Ecto neural progenitor cell (in vitro differentiated cells): Measurements from ENCODE around the gene DRC1.

Experiments
- DNase-seq: peaks from one replicate; pipeline ENCODE4 v3.0.0-alpha.2; 2018; ENCODE audit warnings: low spot score

The DRC1 gene

DNA sequence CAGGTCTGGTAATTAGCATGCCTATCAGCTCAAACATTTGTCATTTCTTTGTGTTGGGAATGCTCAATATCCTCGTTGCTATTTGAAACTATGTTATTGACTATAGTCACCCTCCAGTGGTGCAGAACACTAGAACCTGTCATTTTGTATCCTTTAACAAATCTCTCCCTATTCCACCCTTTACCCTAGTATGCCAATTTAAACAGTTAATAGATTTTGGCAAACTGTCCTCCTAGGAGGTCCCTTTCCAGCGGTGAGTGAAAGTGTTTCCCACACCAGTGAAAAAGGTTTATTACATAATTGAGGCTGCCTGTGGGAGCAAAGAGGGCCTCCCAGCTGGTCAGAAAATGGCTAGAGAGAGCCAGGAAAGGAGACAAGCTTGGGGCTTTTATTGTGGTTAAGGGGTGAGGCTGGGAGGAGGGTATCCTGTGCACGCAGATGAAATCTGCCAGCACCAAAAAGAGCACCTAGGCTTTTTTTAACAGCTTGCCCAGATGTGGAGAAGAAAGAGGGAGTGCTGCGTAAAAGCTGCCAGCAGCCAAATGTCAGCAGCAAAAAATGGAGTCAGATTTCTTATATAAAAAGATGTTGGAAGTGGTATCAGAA lies 1.8 kb upstream of the DRC1 start:
- DNase-seq: no peak

GRCh38 chr2:26400723-26401122 lies 997 bp upstream of the DRC1 start:
- no peak for DNase-seq

- DNase-seq: no peak
Measured at GRCh38 chr2:26407526-26407925, 5.8 kb downstream of the DRC1 start.

- DNase-seq: no peak
Measured at GRCh38 chr2:26409785-26410184, 8.1 kb downstream of the DRC1 start.

GRCh38 chr2:26410764-26411243 lies 9.1 kb downstream of the DRC1 start:
- DNase-seq: no peak

- no peak for DNase-seq
Measured at GRCh38 chr2:26411419-26411818, 9.7 kb downstream of the DRC1 start.

- no peak for DNase-seq
Measured at GRCh38 chr2:26412091-26412673, 10.5 kb downstream of the DRC1 start.

GRCh38 chr2:26414311-26414710 lies 12.6 kb downstream of the DRC1 start:
- no peak for DNase-seq

GRCh38 chr2:26421961-26422360 lies 20.2 kb downstream of the DRC1 start:
- DNase-seq: no peak

DNA sequence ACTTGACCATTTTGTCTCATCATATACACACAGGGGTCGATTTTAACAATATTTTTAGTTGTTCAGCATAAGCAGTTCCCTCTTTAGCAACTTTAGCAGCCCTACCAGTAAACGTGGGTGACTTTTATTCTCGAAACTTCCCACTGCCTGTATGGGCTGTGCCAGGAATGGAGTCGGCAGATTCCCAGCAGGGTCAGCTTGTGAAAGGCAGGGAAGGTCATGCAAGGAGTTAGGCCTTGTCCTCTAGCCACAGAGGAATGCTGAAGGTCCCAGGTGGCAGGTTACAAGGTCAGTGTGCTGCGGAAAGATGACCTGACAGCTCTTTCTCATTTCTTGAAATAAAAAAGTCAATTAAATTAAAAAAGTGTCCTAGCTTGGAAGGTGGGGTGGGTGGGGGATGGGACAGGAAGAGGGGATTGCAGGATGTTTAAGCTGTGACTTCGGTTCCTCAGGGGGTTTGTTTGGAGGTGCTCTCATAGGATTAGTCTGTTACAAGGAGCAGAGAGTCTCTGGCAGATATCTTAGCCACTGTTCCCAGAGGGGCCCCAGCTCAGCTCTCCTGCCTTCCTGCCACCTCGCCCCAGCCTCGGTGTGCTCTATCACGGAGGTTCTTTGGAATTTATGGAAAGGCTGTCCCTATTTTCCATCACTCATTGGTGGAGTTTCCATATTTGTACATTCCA lies 21.4 kb downstream of the DRC1 start:
- no peak for DNase-seq

GRCh38 chr2:26423750-26424149 lies 22.0 kb downstream of the DRC1 start:
- no peak for DNase-seq

- no peak for DNase-seq
Measured at GRCh38 chr2:26424221-26424620, 22.5 kb downstream of the DRC1 start.

DNA sequence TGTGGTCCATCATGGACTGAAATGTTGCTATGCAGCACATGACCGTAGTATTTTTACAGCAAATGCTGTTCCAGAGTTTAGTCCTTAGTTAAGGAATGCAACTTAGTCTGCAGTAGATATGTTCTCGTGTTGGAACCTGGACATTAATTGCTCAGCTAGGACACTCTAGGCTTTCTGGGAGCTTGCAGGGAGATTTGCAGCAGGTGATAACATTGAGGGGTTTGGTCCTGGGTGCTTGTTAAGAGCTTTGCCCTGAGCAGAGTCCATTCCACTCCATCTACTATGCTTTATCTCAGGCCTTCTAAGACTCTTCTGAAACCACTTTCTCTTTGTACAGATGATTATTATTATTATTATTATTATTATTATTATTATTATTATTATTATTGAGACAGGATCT lies 27.1 kb downstream of the DRC1 start:
- no peak for DNase-seq

DNA sequence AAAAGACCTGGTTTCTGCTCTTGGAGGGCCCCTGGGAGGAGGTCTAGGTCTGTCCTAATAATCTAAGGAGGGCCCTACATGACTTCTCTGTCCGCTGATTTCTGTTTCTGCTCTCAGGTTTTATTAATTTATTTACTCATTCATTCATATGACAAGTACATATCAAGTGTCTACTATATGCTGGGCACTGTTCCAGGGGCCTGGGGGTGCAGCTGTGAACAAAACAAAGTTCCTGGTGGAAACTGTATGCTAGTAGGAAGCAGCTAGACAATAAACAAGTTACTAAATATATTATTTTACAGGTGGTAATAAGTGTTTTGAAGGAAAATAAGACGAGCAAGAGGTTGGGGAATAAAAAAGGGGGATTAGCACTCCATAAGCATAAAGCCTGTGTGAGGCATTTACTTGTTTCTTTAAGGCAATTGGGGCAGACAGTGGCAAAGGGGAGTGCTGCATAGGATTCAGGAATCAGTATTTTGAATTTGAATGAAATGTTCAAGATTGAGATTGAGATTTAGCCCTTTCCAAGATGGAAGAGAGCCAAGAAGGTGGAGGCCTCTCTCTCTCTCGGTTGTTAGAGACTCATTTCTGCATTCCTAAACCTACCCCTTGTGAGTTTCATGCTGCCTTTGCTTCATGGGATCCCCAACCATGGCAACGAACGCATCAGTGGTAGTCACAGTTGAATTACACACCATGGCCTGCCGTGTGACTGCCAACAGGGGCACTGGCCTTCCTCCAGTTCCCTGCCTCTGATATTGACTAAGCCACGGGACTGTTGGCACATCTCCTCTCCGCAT lies 28.3 kb downstream of the DRC1 start:
- DNase-seq: no peak

- DNase-seq: no peak
Measured at GRCh38 chr2:26430826-26431225, 29.1 kb downstream of the DRC1 start.

DNA sequence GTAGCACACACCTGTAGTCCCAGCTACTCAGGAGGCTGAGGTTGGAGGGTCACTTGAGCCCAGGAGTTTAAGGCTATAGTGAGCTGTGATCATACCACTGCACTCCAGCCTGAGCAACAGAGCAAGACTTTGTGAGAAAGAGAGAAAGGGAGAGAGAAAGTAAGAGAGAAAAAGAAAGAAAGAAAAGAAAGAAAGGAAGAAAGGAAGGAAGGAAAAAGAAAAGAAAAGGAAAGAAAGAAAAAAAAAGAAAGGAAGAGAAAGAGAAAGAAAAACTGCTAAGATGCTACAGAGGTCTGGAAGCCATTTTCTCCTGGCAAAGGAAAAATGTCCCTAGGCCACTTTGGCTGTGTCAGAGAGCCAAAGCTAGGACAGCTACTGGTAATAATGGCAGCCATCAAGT lies 30.6 kb downstream of the DRC1 start:
- no peak for DNase-seq

GRCh38 chr2:26432859-26433258 lies 31.1 kb downstream of the DRC1 start:
- no peak for DNase-seq

GRCh38 chr2:26435106-26435505 lies 33.4 kb downstream of the DRC1 start:
- no peak for DNase-seq

DNA sequence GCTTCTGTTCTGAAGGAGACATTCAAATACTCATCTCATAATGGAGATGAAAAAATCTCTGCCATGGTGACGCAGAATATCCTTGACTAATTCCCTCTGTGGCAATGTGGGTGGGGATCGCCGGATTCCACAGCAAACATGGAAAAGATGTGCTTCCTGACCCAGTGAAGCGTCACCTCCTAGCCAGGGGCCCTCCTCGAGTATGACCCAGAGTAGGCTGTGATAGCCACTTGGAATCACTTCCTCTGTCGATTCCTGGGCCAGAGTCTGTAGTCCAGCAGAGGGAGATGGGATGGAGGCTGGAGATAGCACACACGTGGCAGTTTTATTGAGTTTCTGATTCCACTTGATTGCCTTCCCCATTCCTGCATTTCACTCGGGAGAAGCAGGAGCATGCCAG lies 36.8 kb downstream of the DRC1 start:
- DNase-seq: no peak

DNA sequence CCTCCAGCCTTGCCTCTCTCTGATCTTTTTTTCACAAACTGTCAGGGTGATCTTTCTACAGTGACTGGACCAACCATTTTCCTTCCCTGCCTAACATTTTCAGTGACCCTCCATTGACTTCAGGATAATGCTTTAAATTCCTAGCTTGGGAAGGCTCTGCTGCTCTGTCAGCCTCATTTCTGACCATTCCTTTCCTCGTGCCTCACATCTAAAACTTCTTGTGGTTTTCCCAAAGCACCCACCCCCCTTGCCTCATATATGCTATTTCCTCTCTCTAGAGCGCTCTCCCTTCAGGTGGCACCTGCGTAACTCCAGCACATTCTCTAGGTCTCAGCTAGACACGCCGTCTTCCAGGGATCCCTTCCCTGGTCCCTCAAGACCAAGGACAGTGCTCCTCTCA lies 37.2 kb downstream of the DRC1 start:
- DNase-seq: no peak

- no peak for DNase-seq
Measured at GRCh38 chr2:26442301-26442700, 40.6 kb downstream of the DRC1 start.

DNA sequence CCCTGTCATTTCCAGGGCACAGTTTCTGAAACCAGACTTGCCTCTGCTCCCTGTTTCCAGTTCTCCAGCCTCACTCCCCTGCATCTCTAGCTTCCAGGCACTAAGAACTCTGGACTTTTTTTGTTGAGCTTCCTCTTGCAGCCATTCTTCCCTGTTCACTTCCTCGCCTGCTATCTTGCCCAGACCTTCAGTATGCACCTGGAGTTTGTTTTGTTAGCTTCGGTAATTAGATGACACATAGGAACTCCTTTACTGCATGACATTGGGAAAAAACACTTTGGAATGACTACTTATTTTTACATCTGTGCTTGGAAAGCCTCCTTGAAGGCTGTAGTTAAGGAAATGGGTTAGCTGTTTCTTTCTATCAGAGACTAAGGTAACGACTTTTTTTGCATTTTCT lies 41.0 kb downstream of the DRC1 start:
- DNase-seq: no peak

GRCh38 chr2:26444236-26444635 lies 42.5 kb downstream of the DRC1 start:
- no peak for DNase-seq
